Measurements from ENCODE around the gene PDPK1.
"Not testable (repeated sequence)": the region's sequence is repeated elsewhere in the genome, so short reads cannot be mapped to it uniquely, and the experiment has no call there.

The PDPK1 gene

GRCh38 chr16:2614761-2615191 is 77.0 kb downstream of the PDPK1 start:
- no peaks in the 10 kb centered on the region for H4K20me1 ChIP-seq (ENCODE audit: insufficient read depth, low read length, poor library complexity, severe bottlenecking)
- H3K4me3 ChIP-seq (ENCODE audit: low read length, poor library complexity, severe bottlenecking), result no peak overlapping the region
- H3K9me3 ChIP-seq (ENCODE audit: insufficient read depth, low read depth, low read length), result no peaks in the 10 kb centered on the region
- no peak for TF ChIP-seq EZH2phosphoT487 (IDR thresholded peaks at IDR 0.05; ENCODE audit: borderline replicate concordance)
- TF ChIP-seq, protein P1, sequence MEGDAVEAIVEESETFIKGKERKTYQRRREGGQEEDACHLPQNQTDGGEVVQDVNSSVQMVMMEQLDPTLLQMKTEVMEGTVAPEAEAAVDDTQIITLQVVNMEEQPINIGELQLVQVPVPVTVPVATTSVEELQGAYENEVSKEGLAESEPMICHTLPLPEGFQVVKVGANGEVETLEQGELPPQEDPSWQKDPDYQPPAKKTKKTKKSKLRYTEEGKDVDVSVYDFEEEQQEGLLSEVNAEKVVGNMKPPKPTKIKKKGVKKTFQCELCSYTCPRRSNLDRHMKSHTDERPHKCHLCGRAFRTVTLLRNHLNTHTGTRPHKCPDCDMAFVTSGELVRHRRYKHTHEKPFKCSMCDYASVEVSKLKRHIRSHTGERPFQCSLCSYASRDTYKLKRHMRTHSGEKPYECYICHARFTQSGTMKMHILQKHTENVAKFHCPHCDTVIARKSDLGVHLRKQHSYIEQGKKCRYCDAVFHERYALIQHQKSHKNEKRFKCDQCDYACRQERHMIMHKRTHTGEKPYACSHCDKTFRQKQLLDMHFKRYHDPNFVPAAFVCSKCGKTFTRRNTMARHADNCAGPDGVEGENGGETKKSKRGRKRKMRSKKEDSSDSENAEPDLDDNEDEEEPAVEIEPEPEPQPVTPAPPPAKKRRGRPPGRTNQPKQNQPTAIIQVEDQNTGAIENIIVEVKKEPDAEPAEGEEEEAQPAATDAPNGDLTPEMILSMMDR (conservative IDR thresholded peaks at IDR 0.05; ENCODE audit: low read length), result no peak
- no peaks in the 10 kb centered on the region for H3K4me1 ChIP-seq (ENCODE audit: insufficient read depth, low read length, poor library complexity, severe bottlenecking)
- H3K27me3 ChIP-seq (ENCODE audit: insufficient read depth, low read length, poor library complexity, severe bottlenecking), result no peaks in the 10 kb centered on the region
- H3K36me3 ChIP-seq (ENCODE audit: insufficient read depth, low read length), result peaks cover 7% of the 10 kb centered on the region; the same call in 1 of the 2 replicates
- no peaks in the 10 kb centered on the region for H3F3A ChIP-seq (ENCODE audit: low read depth)
- H3K79me2 ChIP-seq (ENCODE audit: insufficient read depth, low read length), result no peaks in the 10 kb centered on the region; the same call in 1 of the 2 replicates
- H3K9ac ChIP-seq (ENCODE audit: low read depth, low read length, poor library complexity, severe bottlenecking), result no peak overlapping the region
- H2AFZ ChIP-seq (ENCODE audit: low read length), result no peak overlapping the region
- H3K4me2 ChIP-seq (ENCODE audit: low read depth, low read length, poor library complexity, severe bottlenecking), result no peak overlapping the region
- no peaks in the 10 kb centered on the region for H3K9me2 ChIP-seq (replicated peaks; ENCODE audit: low read depth, low read length)

DNA sequence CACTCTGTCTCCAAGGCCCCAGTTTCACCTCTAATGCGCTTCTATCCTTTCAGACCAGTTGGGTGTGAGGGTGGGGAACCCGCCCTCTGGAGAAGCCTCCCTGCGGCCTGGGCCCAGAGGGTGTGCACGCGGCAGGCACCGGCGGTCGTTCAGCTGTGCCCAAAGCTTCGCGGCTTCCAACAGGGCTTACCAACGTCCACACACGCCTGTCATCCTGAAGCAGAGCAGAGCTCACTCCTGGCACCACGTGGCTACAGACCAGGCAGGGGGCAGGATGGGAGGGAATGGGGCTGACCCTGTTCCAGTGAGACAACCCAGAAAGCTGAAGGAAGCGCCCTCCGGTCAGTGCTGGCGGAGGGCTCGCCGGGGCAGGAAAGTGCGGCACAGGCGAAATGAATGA is 81.1 kb downstream of the PDPK1 start:
- not testable (repeated sequence) for H3K9me3 ChIP-seq (ENCODE audit: insufficient read depth, low read depth, low read length); H3K4me2 ChIP-seq (ENCODE audit: low read depth, low read length, poor library complexity, severe bottlenecking); H3K79me2 ChIP-seq (ENCODE audit: insufficient read depth, low read length); H4K20me1 ChIP-seq (ENCODE audit: insufficient read depth, low read length, poor library complexity, severe bottlenecking); H3F3A ChIP-seq (ENCODE audit: low read depth); H3K27me3 ChIP-seq (ENCODE audit: insufficient read depth, low read length, poor library complexity, severe bottlenecking); H3K9me2 ChIP-seq (replicated peaks; ENCODE audit: low read depth, low read length); H3K36me3 ChIP-seq (ENCODE audit: insufficient read depth, low read length); H3K4me1 ChIP-seq (ENCODE audit: insufficient read depth, low read length, poor library complexity, severe bottlenecking); H3K4me3 ChIP-seq (ENCODE audit: low read length, poor library complexity, severe bottlenecking); H2AFZ ChIP-seq (ENCODE audit: low read length); H3K9ac ChIP-seq (ENCODE audit: low read depth, low read length, poor library complexity, severe bottlenecking)

DNA sequence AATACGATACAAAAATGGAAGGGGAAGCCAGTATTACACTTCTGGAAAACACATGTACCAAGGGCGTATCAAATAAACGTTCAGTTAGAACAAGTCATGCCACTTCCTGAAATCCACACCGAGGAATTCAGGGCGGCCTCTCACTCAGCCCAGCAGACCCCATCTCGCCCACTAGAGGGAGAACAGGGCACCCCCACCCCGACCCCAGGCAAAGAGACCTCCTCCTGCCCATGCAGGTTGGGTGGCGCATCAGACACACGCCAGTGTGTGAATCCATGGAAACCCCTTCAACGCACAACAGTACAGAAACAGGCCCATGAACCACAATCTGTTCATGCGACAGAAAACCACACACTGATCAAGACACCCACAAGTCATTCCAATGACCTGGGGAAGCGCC is 81.8 kb downstream of the PDPK1 start:
- H3K9me3 ChIP-seq (ENCODE audit: insufficient read depth, low read depth, low read length); H4K20me1 ChIP-seq (ENCODE audit: insufficient read depth, low read length, poor library complexity, severe bottlenecking); H3K9ac ChIP-seq (ENCODE audit: low read depth, low read length, poor library complexity, severe bottlenecking); H3K27me3 ChIP-seq (ENCODE audit: insufficient read depth, low read length, poor library complexity, severe bottlenecking); H3K4me3 ChIP-seq (ENCODE audit: low read length, poor library complexity, severe bottlenecking); H2AFZ ChIP-seq (ENCODE audit: low read length); H3K9me2 ChIP-seq (replicated peaks; ENCODE audit: low read depth, low read length); H3K79me2 ChIP-seq (ENCODE audit: insufficient read depth, low read length); H3F3A ChIP-seq (ENCODE audit: low read depth); H3K4me2 ChIP-seq (ENCODE audit: low read depth, low read length, poor library complexity, severe bottlenecking); H3K4me1 ChIP-seq (ENCODE audit: insufficient read depth, low read length, poor library complexity, severe bottlenecking); H3K36me3 ChIP-seq (ENCODE audit: insufficient read depth, low read length): not testable (repeated sequence)

DNA sequence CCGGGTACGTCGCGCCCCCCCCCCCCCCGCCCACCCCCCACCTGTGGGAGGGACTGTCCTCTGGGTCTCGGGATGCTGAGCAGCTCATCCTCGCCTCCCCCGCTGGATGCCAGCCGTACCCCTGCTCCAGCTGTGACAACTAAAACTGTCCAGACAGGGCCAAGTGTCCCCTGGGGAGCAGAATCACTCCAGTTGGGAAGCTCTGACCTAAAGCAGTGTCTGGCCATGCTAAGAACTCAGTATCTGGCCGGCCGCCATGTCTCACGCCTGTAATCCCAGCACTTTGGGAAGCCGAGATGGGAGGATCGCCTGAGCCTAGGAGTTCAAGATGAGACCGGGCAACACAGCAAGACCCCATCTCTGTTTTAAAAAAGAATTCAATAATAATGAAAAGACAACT is 83.0 kb downstream of the PDPK1 start:
- H3K79me2 ChIP-seq (ENCODE audit: insufficient read depth, low read length); H4K20me1 ChIP-seq (ENCODE audit: insufficient read depth, low read length, poor library complexity, severe bottlenecking); H3K36me3 ChIP-seq (ENCODE audit: insufficient read depth, low read length); H3K27me3 ChIP-seq (ENCODE audit: insufficient read depth, low read length, poor library complexity, severe bottlenecking); H3F3A ChIP-seq (ENCODE audit: low read depth); H3K9ac ChIP-seq (ENCODE audit: low read depth, low read length, poor library complexity, severe bottlenecking); H3K4me3 ChIP-seq (ENCODE audit: low read length, poor library complexity, severe bottlenecking); H3K4me1 ChIP-seq (ENCODE audit: insufficient read depth, low read length, poor library complexity, severe bottlenecking); H2AFZ ChIP-seq (ENCODE audit: low read length); H3K9me2 ChIP-seq (replicated peaks; ENCODE audit: low read depth, low read length); H3K4me2 ChIP-seq (ENCODE audit: low read depth, low read length, poor library complexity, severe bottlenecking); H3K9me3 ChIP-seq (ENCODE audit: insufficient read depth, low read depth, low read length): not testable (repeated sequence)

DNA sequence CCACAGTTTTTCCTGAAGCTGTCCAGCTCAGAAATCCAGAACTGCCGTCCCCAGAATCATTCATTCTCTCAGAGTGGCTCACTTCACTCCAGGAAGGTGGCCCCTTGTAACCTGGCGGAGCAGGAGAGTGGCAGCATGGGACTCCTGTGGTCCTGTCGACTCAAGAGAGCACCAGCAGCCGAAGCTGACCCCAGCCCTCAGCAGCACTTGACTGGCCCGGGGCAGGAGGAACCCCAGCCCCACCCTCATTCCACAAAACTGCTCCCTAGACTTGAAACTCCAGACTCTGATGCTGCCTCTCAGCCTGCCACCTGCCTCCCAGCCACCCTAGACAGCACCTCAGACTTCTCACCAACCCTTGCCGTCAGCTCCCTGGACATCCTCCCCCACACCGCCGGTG is 83.6 kb downstream of the PDPK1 start:
- not testable (repeated sequence) for H3F3A ChIP-seq (ENCODE audit: low read depth); H4K20me1 ChIP-seq (ENCODE audit: insufficient read depth, low read length, poor library complexity, severe bottlenecking); H2AFZ ChIP-seq (ENCODE audit: low read length); H3K9ac ChIP-seq (ENCODE audit: low read depth, low read length, poor library complexity, severe bottlenecking); H3K9me2 ChIP-seq (replicated peaks; ENCODE audit: low read depth, low read length); H3K9me3 ChIP-seq (ENCODE audit: insufficient read depth, low read depth, low read length); H3K36me3 ChIP-seq (ENCODE audit: insufficient read depth, low read length); H3K4me2 ChIP-seq (ENCODE audit: low read depth, low read length, poor library complexity, severe bottlenecking); H3K4me3 ChIP-seq (ENCODE audit: low read length, poor library complexity, severe bottlenecking); H3K27me3 ChIP-seq (ENCODE audit: insufficient read depth, low read length, poor library complexity, severe bottlenecking); H3K79me2 ChIP-seq (ENCODE audit: insufficient read depth, low read length); H3K4me1 ChIP-seq (ENCODE audit: insufficient read depth, low read length, poor library complexity, severe bottlenecking)

GRCh38 chr16:2627075-2627474 is 89.3 kb downstream of the PDPK1 start:
- H3F3A ChIP-seq (ENCODE audit: low read depth); H4K20me1 ChIP-seq (ENCODE audit: insufficient read depth, low read length, poor library complexity, severe bottlenecking); H3K9me3 ChIP-seq (ENCODE audit: insufficient read depth, low read depth, low read length); H3K9me2 ChIP-seq (replicated peaks; ENCODE audit: low read depth, low read length); H3K79me2 ChIP-seq (ENCODE audit: insufficient read depth, low read length); H3K27me3 ChIP-seq (ENCODE audit: insufficient read depth, low read length, poor library complexity, severe bottlenecking); H2AFZ ChIP-seq (ENCODE audit: low read length); H3K4me1 ChIP-seq (ENCODE audit: insufficient read depth, low read length, poor library complexity, severe bottlenecking); H3K4me3 ChIP-seq (ENCODE audit: low read length, poor library complexity, severe bottlenecking); H3K4me2 ChIP-seq (ENCODE audit: low read depth, low read length, poor library complexity, severe bottlenecking); H3K36me3 ChIP-seq (ENCODE audit: insufficient read depth, low read length); H3K9ac ChIP-seq (ENCODE audit: low read depth, low read length, poor library complexity, severe bottlenecking): not testable (repeated sequence)

DNA sequence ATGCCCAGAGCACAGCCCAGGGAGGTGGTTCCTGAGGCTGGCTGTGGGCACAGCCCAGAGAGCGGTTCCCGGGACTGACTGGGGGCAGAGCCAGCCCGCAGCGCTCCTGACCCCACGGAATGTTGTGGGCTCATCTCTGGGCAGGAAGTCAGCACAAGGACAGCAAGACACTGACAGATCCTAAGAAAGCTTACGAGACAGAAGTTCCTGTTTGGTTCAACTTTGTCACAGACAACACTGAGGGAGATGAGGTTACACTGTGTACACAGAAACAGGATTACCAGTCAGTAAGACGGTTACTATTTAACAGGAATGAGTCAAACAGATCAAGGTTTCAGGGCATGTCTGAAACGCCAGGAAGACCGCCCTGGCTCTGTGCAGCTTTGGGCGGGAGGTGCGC is 93.4 kb downstream of the PDPK1 start:
- not testable (repeated sequence) for H3K9ac ChIP-seq (ENCODE audit: low read depth, low read length, poor library complexity, severe bottlenecking); H3K9me2 ChIP-seq (replicated peaks; ENCODE audit: low read depth, low read length); H3K36me3 ChIP-seq (ENCODE audit: insufficient read depth, low read length)

More for the DNA sequence above, 93.4 kb downstream of the PDPK1 start:
- H3K27me3 ChIP-seq (ENCODE audit: insufficient read depth, low read length, poor library complexity, severe bottlenecking); H3K9me3 ChIP-seq (ENCODE audit: insufficient read depth, low read depth, low read length); H3K4me2 ChIP-seq (ENCODE audit: low read depth, low read length, poor library complexity, severe bottlenecking); H2AFZ ChIP-seq (ENCODE audit: low read length); H3K4me1 ChIP-seq (ENCODE audit: insufficient read depth, low read length, poor library complexity, severe bottlenecking); H3F3A ChIP-seq (ENCODE audit: low read depth); H3K79me2 ChIP-seq (ENCODE audit: insufficient read depth, low read length); H3K4me3 ChIP-seq (ENCODE audit: low read length, poor library complexity, severe bottlenecking); H4K20me1 ChIP-seq (ENCODE audit: insufficient read depth, low read length, poor library complexity, severe bottlenecking): not testable (repeated sequence)

All from Loucy (cell line).